RWPE1 (cell line): ENCODE results near the gene GPATCH8.

ENCODE experiments used
- CTCF ChIA-PET: fragments of 350-600 bp; sonication (Branson Sonifier 250); formaldehyde crosslinking; extraction: SDS; loops from one replicate; lab custom pipeline; 2021; lab: Yijun Ruan, JAX
- POLR2A ChIA-PET: fragments of 400-600 bp; formaldehyde crosslinking; extraction: SDS; loops from one replicate; lab custom pipeline; 2020; ENCODE audit warnings: antibody characterized with exemption; ENCODE audit not compliant: low non-redundant PET; lab: Yijun Ruan, JAX
- DNase-seq: peaks from one replicate; pipeline ENCODE4 v3.0.0; 2012; ENCODE audit warnings: low spot score
- H3K27ac ChIP-seq: fragments of 450-650 bp; 2 replicates; pipeline ENCODE4 v1.5.1; 2017
- TF ChIP-seq, protein P1 (sequence below): fragments of 450-650 bp; conservative IDR thresholded peaks from 2 replicates; pipeline ENCODE4 v1.5.1; 2017; ENCODE audit warnings: low read depth, mild to moderate bottlenecking

Gene GPATCH8

DNA sequence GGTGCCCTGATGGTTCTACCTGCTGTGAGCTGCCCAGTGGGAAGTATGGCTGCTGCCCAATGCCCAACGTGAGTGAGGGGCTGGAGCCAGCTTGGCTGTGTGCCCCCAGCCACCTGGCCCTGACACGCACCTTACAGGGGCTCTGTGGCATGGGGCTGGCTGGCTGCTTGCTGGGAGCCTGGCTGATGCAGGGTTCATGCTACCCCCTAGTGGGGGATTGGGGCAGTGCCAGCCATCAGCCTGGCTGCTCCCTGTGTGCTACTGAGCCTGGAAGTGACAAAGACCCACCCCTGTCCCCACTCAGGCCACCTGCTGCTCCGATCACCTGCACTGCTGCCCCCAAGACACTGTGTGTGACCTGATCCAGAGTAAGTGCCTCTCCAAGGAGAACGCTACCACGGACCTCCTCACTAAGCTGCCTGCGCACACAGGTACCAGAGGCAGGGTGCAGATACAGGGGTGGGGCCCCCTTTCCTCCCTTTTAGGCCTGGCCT lies 152.4 kb downstream of the GPATCH8 start:
- peak; percentile 64 for DNase-seq
- H3K27ac ChIP-seq: peak overlapping the region; percentile 92; the same call in 1 of the 2 replicates
- CTCF ChIA-PET: interaction anchor here (0.6 to 1.7 kb wide), 12 partner anchors 9 to 214 kb away, joined by 3 to 7 read pairs (median 4); no protein-coding TSS in a partner anchor
- TF ChIP-seq, protein P1, sequence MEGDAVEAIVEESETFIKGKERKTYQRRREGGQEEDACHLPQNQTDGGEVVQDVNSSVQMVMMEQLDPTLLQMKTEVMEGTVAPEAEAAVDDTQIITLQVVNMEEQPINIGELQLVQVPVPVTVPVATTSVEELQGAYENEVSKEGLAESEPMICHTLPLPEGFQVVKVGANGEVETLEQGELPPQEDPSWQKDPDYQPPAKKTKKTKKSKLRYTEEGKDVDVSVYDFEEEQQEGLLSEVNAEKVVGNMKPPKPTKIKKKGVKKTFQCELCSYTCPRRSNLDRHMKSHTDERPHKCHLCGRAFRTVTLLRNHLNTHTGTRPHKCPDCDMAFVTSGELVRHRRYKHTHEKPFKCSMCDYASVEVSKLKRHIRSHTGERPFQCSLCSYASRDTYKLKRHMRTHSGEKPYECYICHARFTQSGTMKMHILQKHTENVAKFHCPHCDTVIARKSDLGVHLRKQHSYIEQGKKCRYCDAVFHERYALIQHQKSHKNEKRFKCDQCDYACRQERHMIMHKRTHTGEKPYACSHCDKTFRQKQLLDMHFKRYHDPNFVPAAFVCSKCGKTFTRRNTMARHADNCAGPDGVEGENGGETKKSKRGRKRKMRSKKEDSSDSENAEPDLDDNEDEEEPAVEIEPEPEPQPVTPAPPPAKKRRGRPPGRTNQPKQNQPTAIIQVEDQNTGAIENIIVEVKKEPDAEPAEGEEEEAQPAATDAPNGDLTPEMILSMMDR: peak; percentile 84
- POLR2A ChIA-PET: no interaction called here

DNA sequence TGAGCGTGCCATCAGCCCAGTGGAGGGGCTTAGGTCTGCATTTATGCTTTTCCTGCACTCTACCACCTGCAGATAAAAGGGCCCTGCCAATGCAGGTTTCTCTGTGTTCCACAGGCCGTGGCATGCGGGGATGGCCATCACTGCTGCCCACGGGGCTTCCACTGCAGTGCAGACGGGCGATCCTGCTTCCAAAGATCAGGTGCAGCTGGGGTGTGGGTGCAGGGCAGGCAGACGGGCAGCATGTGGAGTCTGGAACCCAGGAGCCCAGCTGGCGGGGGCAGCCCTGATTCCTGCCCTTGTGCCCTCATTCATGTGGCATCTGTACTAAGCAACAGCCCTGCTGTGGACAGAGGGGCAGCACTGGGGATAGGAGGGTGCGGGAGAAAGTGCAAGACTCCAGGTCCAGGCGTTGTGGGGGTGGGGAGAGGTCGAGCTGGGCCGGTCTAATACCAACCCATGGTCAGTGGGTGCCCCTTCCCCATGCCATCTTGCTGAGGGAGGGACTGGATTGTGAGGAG lies 153.6 kb downstream of the GPATCH8 start:
- DNase-seq: no peak
- POLR2A ChIA-PET: no interaction called here
- H3K27ac ChIP-seq: peak overlapping the region; percentile 92
- CTCF ChIA-PET: interaction anchor here (0.5 to 1.7 kb wide), 5 partner anchors 11 to 164 kb away, joined by 3 to 7 read pairs (median 3); no protein-coding TSS in a partner anchor
- TF ChIP-seq, protein P1: no peak

GRCh38 chr17:44348988-44349364 lies 154.2 kb downstream of the GPATCH8 start:
- DNase-seq: no peak
- ChIA-PET CTCF (interaction anchor here (1.0 kb wide), 1 partner anchor 18 kb away, joined by 3 read pairs; no protein-coding TSS in a partner anchor), POLR2A (interaction anchor here (0.5 kb wide), 1 partner anchor 17 kb away, joined by 5 read pairs; no protein-coding TSS in a partner anchor)
- TF ChIP-seq, protein P1: no peak
- H3K27ac ChIP-seq: peak overlapping the region; percentile 92

DNA sequence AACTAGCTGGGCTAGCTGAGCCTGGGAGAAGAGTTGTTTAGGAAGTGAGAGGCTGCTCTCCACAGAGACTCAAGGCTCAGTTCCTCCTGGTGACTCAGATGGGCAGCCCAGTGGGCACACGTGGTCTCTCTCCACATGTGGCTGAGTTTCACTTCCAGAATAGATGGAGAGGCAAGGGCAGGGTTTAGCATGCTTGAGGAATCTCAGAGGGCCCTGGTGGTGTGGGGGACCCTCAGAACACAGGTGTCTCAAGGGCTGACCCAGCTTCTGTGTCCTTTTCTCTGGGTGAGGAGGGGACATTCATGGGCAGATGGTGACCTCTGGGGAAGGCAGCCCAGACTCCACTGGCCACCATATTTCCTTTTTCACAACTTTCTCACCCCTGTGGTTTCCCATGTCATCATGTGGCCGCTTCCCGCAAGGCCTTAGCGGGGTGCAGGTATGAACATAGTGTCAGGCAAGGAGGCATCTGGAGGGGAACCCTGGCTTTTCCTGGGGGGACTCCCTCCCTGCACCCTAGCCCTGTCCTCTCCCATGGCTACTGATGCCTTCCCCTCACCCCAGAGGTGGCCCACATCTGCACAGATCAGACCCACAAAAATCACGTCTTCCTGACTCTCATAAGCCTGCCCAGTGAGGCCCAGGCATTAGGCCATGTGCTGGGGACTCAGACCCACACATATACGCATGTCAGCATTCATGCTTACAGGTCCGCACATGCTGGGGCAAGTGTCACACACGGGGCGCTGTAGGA lies 154.8 kb downstream of the GPATCH8 start:
- TF ChIP-seq, protein P1: no peak
- CTCF ChIA-PET: interaction anchor here (0.5 to 1.0 kb wide), 2 partner anchors 18 to 126 kb away, joined by 3 to 5 read pairs; no protein-coding TSS in a partner anchor
- H3K27ac ChIP-seq: peak overlapping the region; percentile 92

More for the DNA sequence above, 154.8 kb downstream of the GPATCH8 start:
- DNase-seq: peak; percentile 76
- POLR2A ChIA-PET: interaction anchor here (0.5 kb wide), 1 partner anchor 16 kb away, joined by 5 read pairs; no protein-coding TSS in a partner anchor
